ENCODE measurements around the gene NAALADL1.

NAALADL1 gene

GRCh38 chr11:65058419-65059054, at the start of gene NAALADL1:
TSS of gene NAALADL1 (minus strand) at chr11:65058553. CDS start at chr11:65058521, 32 bp downstream.
- DNase-seq: no peak

DNA sequence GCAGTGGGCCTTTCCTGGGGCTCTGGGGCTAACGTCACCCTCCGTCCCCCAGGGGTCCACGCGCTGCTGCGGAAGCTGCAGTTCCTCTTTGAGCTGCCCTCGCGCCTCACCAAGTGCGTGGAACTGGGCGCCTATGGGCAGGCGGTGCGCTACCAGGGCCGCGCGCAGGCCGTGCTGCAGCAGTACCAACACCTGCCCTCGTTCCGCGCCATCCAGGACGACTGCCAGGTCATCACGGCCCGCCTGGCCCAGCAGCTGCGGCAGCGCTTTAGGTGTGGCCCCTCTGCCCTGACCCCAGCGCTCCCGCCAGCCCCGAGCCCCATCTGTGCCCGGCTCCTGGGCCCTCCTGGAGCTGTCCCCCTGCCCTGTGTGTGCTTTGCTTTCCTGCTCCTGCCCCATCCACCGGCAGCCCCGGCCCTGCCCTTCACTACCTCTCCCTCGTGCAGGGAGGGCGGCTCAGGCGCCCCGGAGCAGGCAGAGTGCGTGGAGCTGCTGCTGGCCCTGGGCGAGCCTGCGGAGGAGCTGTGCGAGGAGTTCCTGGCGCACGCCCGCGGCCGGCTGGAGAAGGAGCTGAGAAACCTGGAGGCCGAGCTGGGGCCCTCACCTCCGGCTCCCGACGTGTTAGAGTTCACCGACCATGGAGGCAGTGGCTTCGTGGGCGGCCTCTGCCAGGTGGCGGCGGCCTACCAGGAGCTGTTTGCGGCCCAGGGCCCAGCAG, 49.6 kb upstream of the NAALADL1 start:
- DNase-seq: no peak

- DNase-seq: no peak
Measured at GRCh38 chr11:65107078-65107477, 48.7 kb upstream of the NAALADL1 start.

DNA sequence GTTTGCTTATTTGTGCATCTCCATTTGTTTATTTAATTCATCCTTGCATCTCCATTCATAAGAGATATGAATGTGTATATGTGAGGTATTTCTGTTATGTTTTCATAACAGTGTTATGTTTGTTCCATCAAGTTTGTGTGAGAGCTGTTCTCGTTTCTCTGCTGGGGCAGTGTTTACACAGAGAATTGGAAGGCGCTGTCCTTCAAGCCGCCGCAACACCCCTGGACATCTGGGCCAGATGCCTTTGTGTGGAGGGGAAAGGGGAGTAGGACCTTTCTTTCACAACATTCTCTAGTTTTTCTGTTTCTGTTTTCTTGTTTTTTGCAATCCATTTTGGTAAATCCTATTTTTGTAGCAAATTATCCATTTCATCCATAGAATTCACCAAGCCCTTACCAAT, 46.3 kb upstream of the NAALADL1 start:
- DNase-seq: no peak

DNA sequence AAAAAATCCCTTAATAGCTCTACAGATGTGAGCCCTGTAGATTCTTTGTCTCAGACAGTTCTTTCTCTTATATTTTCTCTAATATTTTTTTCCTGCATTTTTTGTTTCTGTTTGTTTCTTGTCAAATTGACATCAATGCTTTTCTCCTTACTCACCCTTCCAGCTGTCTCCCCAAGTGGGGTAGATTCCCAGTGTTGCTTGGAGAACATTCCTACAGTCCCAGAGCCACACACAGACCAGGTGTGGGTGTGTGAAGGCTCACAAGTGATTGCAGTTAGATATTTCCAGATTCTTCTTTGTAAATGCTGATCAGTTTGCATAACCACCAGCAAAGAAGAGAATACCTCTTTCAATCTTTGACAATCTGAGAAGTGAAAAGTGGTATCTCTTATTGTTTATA, 45.1 kb upstream of the NAALADL1 start:
- DNase-seq: no peak

GRCh38 chr11:65102142-65103095, 44.1 kb upstream of the NAALADL1 start:
- DNase-seq: no peak

GRCh38 chr11:65100674-65101350, 42.5 kb upstream of the NAALADL1 start:
- no peak for DNase-seq

DNA sequence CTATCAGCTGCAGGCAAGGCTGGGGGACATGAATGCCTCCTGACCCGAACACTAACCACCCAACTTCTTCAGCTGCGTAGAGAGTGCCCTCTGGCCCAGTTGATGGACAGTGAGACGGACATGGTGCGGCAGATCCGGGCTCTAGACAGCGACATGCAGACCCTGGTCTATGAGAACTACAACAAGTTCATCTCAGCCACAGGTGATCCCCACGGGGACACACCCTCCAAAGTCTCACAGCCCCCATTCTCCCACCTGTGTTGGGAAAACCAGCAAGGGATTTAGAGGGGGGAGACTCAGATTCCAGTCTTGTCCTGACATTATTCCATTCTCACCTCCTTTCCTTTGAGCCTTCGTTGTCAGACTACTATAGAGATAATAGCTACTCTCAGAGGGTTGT, 38.6 kb upstream of the NAALADL1 start:
- DNase-seq: no peak

GRCh38 chr11:65095974-65096806, 37.8 kb upstream of the NAALADL1 start, which contains the start of gene VPS51:
TSS of gene VPS51 (plus strand) at chr11:65096214. CDS start at chr11:65096251, 37 bp downstream.
- peak; percentile 56 for DNase-seq

GRCh38 chr11:65095427-65095826, 37.1 kb upstream of the NAALADL1 start:
- no peak for DNase-seq

- DNase-seq: no peak
Measured at GRCh38 chr11:65090628-65091027, 32.3 kb upstream of the NAALADL1 start.

GRCh38 chr11:65089621-65090020, 31.3 kb upstream of the NAALADL1 start:
- no peak for DNase-seq

- DNase-seq: no peak
Measured at GRCh38 chr11:65087827-65088226, 29.5 kb upstream of the NAALADL1 start.

DNA sequence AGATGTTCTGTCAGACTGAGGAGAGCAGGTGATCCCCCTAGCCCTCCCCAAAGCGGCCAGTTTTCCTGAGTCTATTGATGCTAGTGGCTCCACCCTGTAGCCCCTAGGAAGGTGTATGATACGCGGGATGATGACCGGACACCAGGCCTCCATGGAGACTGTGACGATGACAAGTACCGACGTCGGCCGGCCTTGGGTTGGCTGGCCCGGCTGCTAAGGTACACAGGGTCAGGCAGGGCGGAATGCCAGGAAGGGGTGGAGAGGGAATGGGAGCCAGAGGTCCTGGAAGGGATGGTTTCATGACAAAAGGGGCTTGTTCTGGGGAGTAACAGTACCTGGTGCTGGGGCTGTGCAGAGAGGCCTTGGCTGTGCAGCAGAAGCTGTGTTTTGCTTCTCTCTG, 28.9 kb upstream of the NAALADL1 start:
- no peak for DNase-seq

DNA sequence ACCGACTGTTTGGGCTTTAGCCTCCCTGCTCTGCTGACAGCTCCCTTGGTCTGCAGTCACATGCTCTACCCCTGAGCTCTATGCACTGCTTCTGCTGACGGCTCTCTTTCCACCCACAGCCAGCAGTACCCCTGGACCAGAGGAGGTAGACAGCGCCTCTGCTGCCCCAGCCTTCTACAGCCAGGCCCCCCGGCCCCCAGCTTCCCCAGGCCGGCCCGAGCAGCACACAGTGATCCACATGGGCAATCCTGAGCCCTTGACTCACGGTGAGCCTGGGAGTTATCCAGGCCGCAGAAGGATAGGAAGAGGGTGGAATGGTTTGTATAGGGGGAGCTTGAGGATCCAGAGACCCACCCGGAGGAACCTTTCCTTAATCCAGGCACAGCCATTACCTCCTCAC, 28.5 kb upstream of the NAALADL1 start:
- no peak for DNase-seq

DNA sequence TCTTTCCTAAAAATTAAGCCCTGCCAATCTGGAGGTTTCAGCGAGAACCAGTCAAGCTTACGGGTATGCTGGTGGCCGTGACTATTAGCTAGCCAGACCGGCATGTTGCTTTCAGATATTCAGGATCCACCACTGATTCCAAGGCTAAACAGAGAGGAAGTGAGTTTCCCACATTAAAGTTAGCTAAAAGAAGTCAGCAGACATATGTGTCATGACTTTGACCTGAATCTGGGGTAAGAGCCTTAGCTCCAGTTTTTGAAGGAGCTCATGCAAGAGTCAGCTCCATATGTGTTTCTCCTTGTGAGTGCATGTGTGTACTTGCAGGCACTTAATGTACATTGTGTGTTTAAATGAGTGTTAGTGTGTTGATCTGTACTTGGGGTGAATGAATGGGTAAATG, 27.1 kb upstream of the NAALADL1 start:
- DNase-seq: no peak

- DNase-seq: no peak
Measured at GRCh38 chr11:65084598-65085375, 26.4 kb upstream of the NAALADL1 start.

DNA sequence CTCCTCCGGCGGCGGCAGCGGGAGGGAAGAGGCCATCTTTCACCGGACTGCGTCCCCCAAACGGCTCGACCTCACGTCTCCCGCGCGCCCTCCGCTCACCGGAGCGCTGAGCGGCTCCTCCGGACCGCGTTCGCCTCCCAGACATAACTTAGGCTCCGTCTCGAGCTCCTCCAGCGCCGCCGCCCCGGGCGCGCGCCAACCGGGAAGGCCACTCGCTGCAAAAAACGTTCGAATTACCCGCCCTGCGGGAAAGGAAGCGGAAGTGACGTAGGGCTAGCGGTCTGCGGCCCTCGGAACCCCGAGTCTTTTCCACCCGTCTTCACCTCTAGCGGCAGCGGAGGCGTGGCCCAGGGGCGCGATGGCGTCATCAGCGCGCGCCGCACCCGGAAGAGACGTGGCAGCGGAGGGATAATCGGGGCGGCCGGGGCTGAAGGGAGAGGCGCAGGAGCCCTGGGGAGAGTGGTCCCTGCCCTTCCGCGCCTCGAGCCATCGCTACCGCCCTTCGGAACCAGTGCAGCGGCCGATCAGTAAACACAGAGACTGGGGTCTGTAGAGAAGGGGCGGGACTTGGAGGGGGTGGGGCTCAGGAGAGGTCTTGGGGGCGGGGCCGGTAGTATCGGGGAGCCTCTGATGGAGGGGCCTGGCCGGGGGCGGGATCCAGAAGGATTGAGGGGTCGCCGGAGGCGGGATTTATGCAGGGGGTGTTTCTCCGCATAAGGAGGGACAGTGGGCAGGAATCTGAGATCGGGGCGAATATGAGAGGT, 25.7 kb upstream of the NAALADL1 start, which contains the start of the genes CDCA5 and ZFPL1:
Gene CDCA5 (minus strand): TSS at position 207 of the 764 bp plus-strand sequence. CDS start 62 bp downstream, at position 145.
Gene ZFPL1 (plus strand): TSS at position 389 of the 764 bp plus-strand sequence. CDS start 477 bp downstream, outside the sequence.
- DNase-seq: peak; percentile 73

DNA sequence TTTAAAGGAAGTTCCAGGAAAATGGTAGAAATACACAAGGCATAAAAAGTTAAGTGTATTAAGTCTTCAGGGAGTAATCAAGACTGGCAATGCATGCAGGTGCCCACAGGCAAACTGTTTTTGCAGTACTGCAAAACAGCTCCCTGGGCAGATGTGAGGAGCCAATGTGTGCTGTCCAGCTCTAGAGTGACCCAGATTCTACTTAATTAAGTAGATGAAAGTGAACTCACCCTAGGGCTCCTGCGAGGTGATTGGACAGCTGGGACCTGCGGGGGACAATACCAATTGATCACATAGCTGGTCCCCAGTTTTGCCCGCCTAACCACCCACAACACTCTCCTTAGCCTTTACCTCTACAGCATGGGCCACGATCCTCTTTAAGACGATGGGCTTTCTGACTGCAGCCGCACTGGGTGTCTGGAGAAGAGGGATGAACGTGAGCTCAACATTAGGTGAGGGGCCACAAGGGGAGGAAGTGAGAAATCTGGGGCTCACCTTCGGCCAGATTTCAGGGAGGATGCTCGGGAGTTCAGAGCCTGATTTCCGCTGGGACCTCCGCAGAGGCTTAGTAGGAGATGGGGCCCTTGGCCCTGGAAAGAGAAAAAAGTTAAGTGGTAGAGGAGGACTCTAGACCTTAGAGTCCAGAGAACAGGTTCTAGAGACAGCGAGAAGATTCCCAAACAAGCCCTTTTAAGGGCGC, 24.9 kb upstream of the NAALADL1 start:
- no peak for DNase-seq
